GM23248 (cell line): ENCODE measurements around the gene ANO1. TPM values are rescaled to one million over a fixed set of nuclear protein-coding genes. Genes with fewer than 3 reads are reported as not detected.

Source experiments
- DNase-seq: peaks from one replicate; pipeline ENCODE4 v3.0.0-alpha.2; 2015
- H2AFZ ChIP-seq: fragments of 200-600 bp; sonication (generic); 2 replicates; pipeline ENCODE4 v1.6.1; 2016; ENCODE audit warnings: antibody characterized with exemption
- H3F3A ChIP-seq: fragments of 200-600 bp; sonication (generic); 2 replicates; pipeline ENCODE4 v1.6.1; 2016; ENCODE audit warnings: mild to moderate bottlenecking, antibody characterized with exemption, mixed run types; ENCODE audit not compliant: insufficient read depth
- H3K27ac ChIP-seq: fragments of 200-600 bp; sonication (generic); 2 replicates; pipeline ENCODE4 v1.5.1; 2016; ENCODE audit warnings: mild to moderate bottlenecking
- H3K27me3 ChIP-seq: fragments of 200-600 bp; sonication (generic); replicated peaks from 2 replicates; pipeline ENCODE4 v1.6.1; 2016; ENCODE audit warnings: mild to moderate bottlenecking; ENCODE audit not compliant: insufficient read depth
- H3K36me3 ChIP-seq: fragments of 200-600 bp; sonication (generic); 2 replicates; pipeline ENCODE4 v1.6.1; 2016; ENCODE audit warnings: low read depth, mild to moderate bottlenecking
- H3K4me1 ChIP-seq: fragments of 200-600 bp; sonication (generic); 2 replicates; pipeline ENCODE4 v1.6.1; 2016; ENCODE audit warnings: mild to moderate bottlenecking; ENCODE audit not compliant: insufficient read depth
- H3K4me2 ChIP-seq: fragments of 200-600 bp; sonication (generic); one replicate; pipeline ENCODE4 v1.6.1; 2016; ENCODE audit warnings: mild to moderate bottlenecking; ENCODE audit not compliant: unreplicated experiment
- H3K4me3 ChIP-seq: fragments of 200-600 bp; sonication (generic); 2 replicates; pipeline ENCODE4 v1.5.1; 2016; ENCODE audit warnings: mild to moderate bottlenecking
- H3K79me2 ChIP-seq: fragments of 200-600 bp; sonication (generic); 2 replicates; pipeline ENCODE4 v1.6.1; 2016; ENCODE audit warnings: mild to moderate bottlenecking; ENCODE audit not compliant: insufficient read depth
- H3K9ac ChIP-seq: fragments of 200-600 bp; sonication (generic); 2 replicates; pipeline ENCODE4 v1.6.1; 2016; ENCODE audit warnings: mild to moderate bottlenecking
- H3K9me2 ChIP-seq: fragments of 200-600 bp; sonication (generic); 2 replicates; pipeline ENCODE4 v1.6.1; 2016; ENCODE audit warnings: mixed run types, mild to moderate bottlenecking, moderate library complexity; ENCODE audit not compliant: insufficient read depth
- H3K9me3 ChIP-seq: fragments of 200-600 bp; sonication (generic); one replicate; pipeline ENCODE4 v1.6.1; 2017; ENCODE audit warnings: low read depth
- H4K20me1 ChIP-seq: fragments of 200-600 bp; sonication (generic); 2 replicates; pipeline ENCODE4 v1.6.0; 2016; ENCODE audit not compliant: insufficient read depth
- EZH2 ChIP-seq: fragments of 200-600 bp; sonication (generic); IDR thresholded peaks from 2 replicates; pipeline ENCODE4 v1.6.1; 2018; ENCODE audit warnings: antibody characterized with exemption, mild to moderate bottlenecking; ENCODE audit not compliant: insufficient read depth, poor library complexity, severe bottlenecking
- EZH2phosphoT487 ChIP-seq: fragments of 200-600 bp; sonication (generic); IDR thresholded peaks from 2 replicates; pipeline ENCODE4 v1.6.1; 2018; ENCODE audit warnings: antibody characterized with exemption, moderate library complexity, mild to moderate bottlenecking, low read depth; ENCODE audit not compliant: insufficient read depth
- WGBS, 2 experiments: methylation state at CpG; one replicate each; pipeline ENCODE4 v1.1.6; 2015 to 2017; ENCODE audit warnings: low lambda C conversion rate in 2 of 2, low coverage in 1 of 2; ENCODE audit errors: missing lambda C conversion rate in 2 of 2; 5-methylcytosine and 5-hydroxymethylcytosine counted together
- in situ Hi-C: fragments of 300-500 bp; cut with MboI; formaldehyde crosslinking; loops from 2 replicates; pipeline ENCODE4 v1.15.0; 2020
- polyA plus RNA-seq: library from polyadenylated mRNA; unstranded; fragments of >200 nt; fragmentation: Nextera tagmentation; extraction: Ambion mirVana; gene quantifications from 2 replicates; pipeline ENCODE4 v1.2.1, GENCODE V29; 2016
- small RNA-seq: library from RNA; depleted of rRNA; stranded (forward); fragments of <200 nt; gene quantifications from one replicate; pipeline ENCODE3, GENCODE V24; 2014; ENCODE audit warnings: low read depth, low replicate concordance
- total RNA-seq: library from RNA; depleted of rRNA; stranded (reverse); fragments of >200 nt; shearing (Covaris generic); gene quantifications from 2 replicates; pipeline ENCODE4 v1.2.3, GENCODE V29; 2014; rRNA removed

Gene ANO1
- total and polyA plus RNA-seq, 2 experiments from 2014 or later, result 0.97 TPM; not detected in 1

DNA sequence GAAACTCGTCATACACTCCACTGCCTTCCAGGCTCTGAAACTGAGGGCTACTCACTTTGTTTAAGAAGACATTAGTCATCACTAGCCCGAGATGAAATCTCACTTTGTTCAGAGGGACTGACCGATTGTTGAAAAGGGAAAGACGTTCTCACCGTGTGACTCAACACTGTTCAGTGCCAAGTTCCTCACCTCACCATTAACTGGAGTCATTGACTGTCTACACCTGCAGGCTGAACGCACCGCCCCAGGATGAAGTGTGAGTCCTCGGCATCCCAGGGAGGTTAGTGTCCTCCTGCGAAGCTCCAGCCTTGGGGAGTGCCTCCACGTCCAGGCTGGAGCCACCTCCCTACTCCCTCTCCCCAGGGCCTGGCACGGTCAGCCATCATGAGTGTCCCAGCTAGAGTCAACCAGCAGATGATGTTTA lies 155.4 kb downstream of the ANO1 start:
- WGBS, 2 experiments, result 27% methylated on average over 11 of the region's 11 CpGs
- in situ Hi-C loops, result no loop called here
- DNase-seq, result peak; percentile 91
- Histone ChIP-seq H3K79me2 (no peaks in the 10 kb centered on the region), H3K36me3 (no peaks in the 10 kb centered on the region), H3K9ac (no peak overlapping the region), H3K4me3 (no peak overlapping the region), H3F3A (peaks cover 14% of the 10 kb centered on the region), H3K4me1 (no peaks in the 10 kb centered on the region), H3K9me2 (no peaks in the 10 kb centered on the region), H3K4me2 (no peak overlapping the region), H2AFZ (no peak overlapping the region), H4K20me1 (no peaks in the 10 kb centered on the region), H3K27me3 (peaks cover 33% of the 10 kb centered on the region), H3K9me3 (no peaks in the 10 kb centered on the region), H3K27ac (no peak overlapping the region)
- TF ChIP-seq EZH2 (no peak), EZH2phosphoT487 (no peak)

GRCh38 chr11:70233962-70234361 lies 155.8 kb downstream of the ANO1 start:
- Histone ChIP-seq H3K36me3 (no peaks in the 10 kb centered on the region), H3F3A (peaks cover 14% of the 10 kb centered on the region), H2AFZ (no peak overlapping the region), H3K79me2 (no peaks in the 10 kb centered on the region), H3K9me2 (no peaks in the 10 kb centered on the region), H3K27ac (no peak overlapping the region), H3K4me3 (no peak overlapping the region), H3K9ac (no peak overlapping the region), H3K27me3 (peaks cover 33% of the 10 kb centered on the region), H3K4me1 (no peaks in the 10 kb centered on the region), H4K20me1 (no peaks in the 10 kb centered on the region), H3K9me3 (no peaks in the 10 kb centered on the region), H3K4me2 (no peak overlapping the region)
- DNase-seq, result no peak
- TF ChIP-seq EZH2 (no peak), EZH2phosphoT487 (no peak)
- 80 to 81% methylated on average over 9 of the region's 9 CpGs for WGBS, 2 experiments
- in situ Hi-C loops, result no loop called here

Small RNA genes lying within 50 kb of the gene (small RNA-seq; reads per million reads assigned to genes)
- not detected for gene RNU6-1175P

Other genes with a start within 250 kb of the ANO1 start
- gene FADD, start 125.0 kb downstream of the ANO1 start, total RNA-seq, result 32.0 and 42.7 TPM in 2 replicates
- 37.8 and 38.3 TPM in 2 replicates for gene FADD, start 125.0 kb downstream of the ANO1 start, polyA plus RNA-seq
- 30.2 and 36.9 TPM in 2 replicates for gene PPFIA1, start 192.4 kb downstream of the ANO1 start, total RNA-seq
- 19.9 and 22.8 TPM in 2 replicates for gene PPFIA1, start 192.4 kb downstream of the ANO1 start, polyA plus RNA-seq